Astrocyte (in vitro differentiated cells and primary cell): ENCODE measurements around the gene LAMB4. TPM values are rescaled to one million over a fixed set of nuclear protein-coding genes. Genes with fewer than 3 reads are reported as not detected.

Experiments
- DNase-seq: peaks from one replicate; pipeline ENCODE4 v3.0.0-alpha.2; 2010; ENCODE audit warnings: low read depth
- FAIRE-seq: peaks from 2 replicates; lab custom pipeline; 2011; peaks lifted over from hg19 to GRCh38; lab: Jason Lieb, UNC
- H2AFZ ChIP-seq: 2 replicates; pipeline ENCODE4 v1.6.0; 2012; ENCODE audit warnings: low read depth, low read length, inconsistent platforms
- H3K27ac ChIP-seq: 2 replicates; pipeline ENCODE4 v1.5.1; 2011; ENCODE audit warnings: low read depth, low read length, inconsistent platforms
- H3K27me3 ChIP-seq: 2 replicates; pipeline ENCODE4 v1.6.0; 2011; ENCODE audit warnings: low read length, inconsistent platforms; ENCODE audit not compliant: insufficient read depth
- H3K36me3 ChIP-seq: 2 replicates; pipeline ENCODE4 v1.5.1; 2011; ENCODE audit warnings: low read length, inconsistent platforms; ENCODE audit not compliant: insufficient read depth
- H3K4me1 ChIP-seq: 2 replicates; pipeline ENCODE4 v1.5.1; 2011; ENCODE audit warnings: low read length, inconsistent platforms; ENCODE audit not compliant: insufficient read depth
- H3K4me2 ChIP-seq: 2 replicates; pipeline ENCODE4 v1.6.0; 2012; ENCODE audit warnings: low read length, inconsistent platforms
- H3K4me3 ChIP-seq: 2 replicates; pipeline ENCODE4 v1.5.1; 2011; ENCODE audit warnings: low read depth, mild to moderate bottlenecking, low read length, inconsistent platforms; ENCODE audit not compliant: insufficient read depth
- H3K79me2 ChIP-seq: 2 replicates; pipeline ENCODE4 v1.6.0; 2012; ENCODE audit warnings: mild to moderate bottlenecking, low read length, inconsistent platforms; ENCODE audit not compliant: insufficient read depth
- H3K9ac ChIP-seq: 2 replicates; pipeline ENCODE4 v1.6.0; 2012; ENCODE audit warnings: mild to moderate bottlenecking, low read length, inconsistent platforms
- H3K9me3 ChIP-seq: 2 replicates; pipeline ENCODE4 v1.5.1; 2012; ENCODE audit warnings: low read depth, mild to moderate bottlenecking, low read length, inconsistent platforms; ENCODE audit not compliant: insufficient read depth
- H4K20me1 ChIP-seq: 2 replicates; pipeline ENCODE4 v1.6.0; 2012; ENCODE audit warnings: low read length, inconsistent platforms; ENCODE audit not compliant: insufficient read depth
- H3K27ac Mint-ChIP-seq: one replicate; pipeline ENCODE4 v1.8.0; 2021; ENCODE audit warnings: mild to moderate bottlenecking, mixed read lengths; ENCODE audit not compliant: unreplicated experiment
- H3K27me3 Mint-ChIP-seq: one replicate; pipeline ENCODE4 v1.8.0; 2021; ENCODE audit warnings: low read depth, mixed read lengths; ENCODE audit not compliant: unreplicated experiment
- H3K36me3 Mint-ChIP-seq: one replicate; pipeline ENCODE4 v1.8.0; 2021; ENCODE audit warnings: low read depth, mixed read lengths; ENCODE audit not compliant: unreplicated experiment
- H3K4me1 Mint-ChIP-seq: one replicate; pipeline ENCODE4 v1.8.0; 2021; ENCODE audit warnings: low read depth, mixed read lengths; ENCODE audit not compliant: unreplicated experiment
- H3K4me3 Mint-ChIP-seq: one replicate; pipeline ENCODE4 v1.8.0; 2021; ENCODE audit warnings: mild to moderate bottlenecking, moderate library complexity, mixed read lengths; ENCODE audit not compliant: unreplicated experiment
- H3K9me3 Mint-ChIP-seq: one replicate; pipeline ENCODE4 v1.8.0; 2021; ENCODE audit warnings: mild to moderate bottlenecking, mixed read lengths; ENCODE audit not compliant: unreplicated experiment
- CTCF ChIP-seq: IDR thresholded peaks from 2 replicates; pipeline ENCODE4 v1.5.1; 2011; ENCODE audit warnings: low read depth, mild to moderate bottlenecking, inconsistent platforms, low read length, moderate library complexity; ENCODE audit not compliant: insufficient read depth
- EZH2 ChIP-seq: IDR thresholded peaks from 2 replicates; pipeline ENCODE4 v1.6.1; 2012; ENCODE audit warnings: mild to moderate bottlenecking, low read length, inconsistent platforms; ENCODE audit not compliant: insufficient read depth
- total RNA-seq: library from RNA; stranded (reverse); gene quantifications from 2 replicates; pipeline ENCODE4 v1.2.1, GENCODE V29; 2021

LAMB4 gene
- total RNA-seq, 1 donor from 2014 or later, result 0.16 TPM

GRCh38 chr7:108099713-108100112, 30.4 kb downstream of the LAMB4 start:
- no peaks in the 10 kb centered on the region for H3K27me3 Mint-ChIP-seq
- DNase-seq (no peak), FAIRE-seq (no peak)
- Histone ChIP-seq H3K4me2 (no peak overlapping the region), H3K9ac (no peak overlapping the region), H3K79me2 (no peaks in the 10 kb centered on the region), H2AFZ (no peak overlapping the region), H3K27me3 (no peaks in the 10 kb centered on the region), H3K4me1 (peaks cover 10% of the 10 kb centered on the region), H3K36me3 (no peaks in the 10 kb centered on the region), H3K27ac (no peak overlapping the region), H4K20me1 (no peaks in the 10 kb centered on the region), H3K9me3 (no peaks in the 10 kb centered on the region), H3K4me3 (no peak overlapping the region)
- no peak overlapping the region for H3K27ac Mint-ChIP-seq
- peaks cover 15% of the 10 kb centered on the region for H3K4me1 Mint-ChIP-seq
- no peaks in the 10 kb centered on the region for H3K9me3 Mint-ChIP-seq
- H3K36me3 Mint-ChIP-seq, result no peaks in the 10 kb centered on the region
- H3K4me3 Mint-ChIP-seq, result no peak overlapping the region
- TF ChIP-seq EZH2 (no peak), CTCF (no peak)

- H3K9me3 Mint-ChIP-seq, result no peaks in the 10 kb centered on the region
- DNase-seq (no peak), FAIRE-seq (no peak)
- no peaks in the 10 kb centered on the region for H3K36me3 ChIP-seq
- no peaks in the 10 kb centered on the region for H3K79me2 ChIP-seq
- H4K20me1 ChIP-seq, result no peaks in the 10 kb centered on the region
- H3K4me1 Mint-ChIP-seq, result peaks cover 23% of the 10 kb centered on the region
- no peaks in the 10 kb centered on the region for H3K27me3 Mint-ChIP-seq
- H3K9me3 ChIP-seq, result no peaks in the 10 kb centered on the region
- H3K27me3 ChIP-seq, result no peaks in the 10 kb centered on the region
- H2AFZ ChIP-seq, result no peak overlapping the region
- H3K4me2 ChIP-seq, result no peak overlapping the region
- H3K27ac ChIP-seq, result no peak overlapping the region
- peaks cover 19% of the 10 kb centered on the region for H3K4me1 ChIP-seq
- no peaks in the 10 kb centered on the region for H3K36me3 Mint-ChIP-seq
- TF ChIP-seq EZH2 (no peak), CTCF (peak; percentile 18)
- no peak overlapping the region for H3K27ac Mint-ChIP-seq
- no peak overlapping the region for H3K9ac ChIP-seq
- H3K4me3 Mint-ChIP-seq, result no peak overlapping the region
- H3K4me3 ChIP-seq, result no peak overlapping the region
Measured at GRCh38 chr7:108097703-108098102, 32.5 kb downstream of the LAMB4 start.

GRCh38 chr7:108096996-108097395, 33.2 kb downstream of the LAMB4 start:
- no peak overlapping the region for H3K4me2 ChIP-seq
- no peaks in the 10 kb centered on the region for H3K27me3 ChIP-seq
- no peak overlapping the region for H3K4me3 ChIP-seq
- Mint-ChIP-seq H3K36me3 (no peaks in the 10 kb centered on the region), H3K27ac (no peak overlapping the region), H3K9me3 (no peaks in the 10 kb centered on the region), H3K4me3 (no peak overlapping the region), H3K27me3 (no peaks in the 10 kb centered on the region), H3K4me1 (peaks cover 25% of the 10 kb centered on the region)
- DNase-seq (no peak), FAIRE-seq (no peak)
- H3K36me3 ChIP-seq, result no peaks in the 10 kb centered on the region
- no peaks in the 10 kb centered on the region for H3K79me2 ChIP-seq
- no peak overlapping the region for H3K27ac ChIP-seq
- TF ChIP-seq EZH2 (no peak), CTCF (no peak)
- H3K9me3 ChIP-seq, result no peaks in the 10 kb centered on the region
- no peak overlapping the region for H2AFZ ChIP-seq
- H4K20me1 ChIP-seq, result no peaks in the 10 kb centered on the region
- H3K9ac ChIP-seq, result no peak overlapping the region
- peaks cover 19% of the 10 kb centered on the region for H3K4me1 ChIP-seq
